HG03064 (cell line): Measurements from ENCODE around the gene TAF11L13.

Experiments used
- ATAC-seq: cut with Tn5 transposase; IDR thresholded peaks from one replicate; pipeline ENCODE4 v1.9.1; 2021; ENCODE audit warnings: low read depth; ENCODE audit not compliant: unreplicated experiment

Gene TAF11L13

GRCh38 chr5:17678751-17679324, 47.0 kb downstream of the TAF11L13 start:
- no peak for ATAC-seq

- ATAC-seq: no peak
Measured at GRCh38 chr5:17679597-17680203, 47.8 kb downstream of the TAF11L13 start.

- no peak for ATAC-seq
Measured at GRCh38 chr5:17680737-17681136, 48.8 kb downstream of the TAF11L13 start.
